IMR-90 (cell line): ENCODE measurements around the gene NR1D1. TPM values are rescaled to one million over a fixed set of nuclear protein-coding genes. Genes with fewer than 3 reads are reported as not detected.

ENCODE experiments used
- ATAC-seq: fragments of 200-7000 bp; cut with Tn5 transposase; 2 replicates; pipeline ENCODE4 v1.9.1; 2020; ENCODE audit warnings: low read depth, mild to moderate bottlenecking, moderate library complexity
- BruUV-seq: library from RNA; stranded (reverse); fragments of 400-500 nt; replicated peaks from 2 replicates; lab custom pipeline; 2021; lab: Mats Ljungman, UMichigan
- CTCF ChIA-PET: fragments of 300-600 bp; formaldehyde crosslinking; extraction: SDS; loops from one replicate; lab custom pipeline; 2021; ENCODE audit warnings: antibody characterized with exemption; lab: Yijun Ruan, JAX
- POLR2A ChIA-PET: fragments of 300-600 bp; sonication (Branson Sonifier 250); formaldehyde crosslinking; loops from one replicate; lab custom pipeline; 2022; ENCODE audit warnings: antibody characterized with exemption; ENCODE audit not compliant: unreplicated experiment; lab: Charles Lee
- DNase-seq: peaks from one replicate; pipeline ENCODE4 v3.0.0; 2013
- H2AFZ ChIP-seq: replicated peaks from 2 replicates; pipeline ENCODE3; 2013; ENCODE audit warnings: low read length, mild to moderate bottlenecking; ENCODE audit not compliant: poor library complexity
- H2AK5ac ChIP-seq: 2 replicates; pipeline ENCODE4 v1.6.1; 2013; ENCODE audit warnings: low read depth, low read length, inconsistent platforms
- H2AK9ac ChIP-seq: replicated peaks from 2 replicates; pipeline ENCODE3; 2013; ENCODE audit warnings: mild to moderate bottlenecking, low read depth, low read length, moderate library complexity; ENCODE audit not compliant: poor library complexity
- H2BK120ac ChIP-seq: 2 replicates; pipeline ENCODE4 v1.6.1; 2013; ENCODE audit warnings: low read depth, low read length, inconsistent platforms
- H2BK15ac ChIP-seq: 3 replicates; pipeline ENCODE4 v1.6.1; 2013; ENCODE audit warnings: low read depth, low read length, inconsistent platforms
- H2BK20ac ChIP-seq: 2 replicates; pipeline ENCODE4 v1.6.1; 2013; ENCODE audit warnings: low read depth, mild to moderate bottlenecking, inconsistent platforms, low read length, moderate library complexity
- H2BK5ac ChIP-seq: 2 replicates; pipeline ENCODE4 v1.6.1; 2013; ENCODE audit warnings: mild to moderate bottlenecking, low read depth, low read length, inconsistent platforms; ENCODE audit not compliant: poor library complexity, severe bottlenecking
- H3K14ac ChIP-seq: replicated peaks from 2 replicates; pipeline ENCODE4 v1.6.1; 2013; ENCODE audit warnings: low read depth, low read length, inconsistent platforms
- H3K18ac ChIP-seq: 2 replicates; pipeline ENCODE4 v1.6.1; 2013; ENCODE audit warnings: low read depth, low read length, control low read depth
- H3K23ac ChIP-seq: 2 replicates; pipeline ENCODE4 v1.6.1; 2013; ENCODE audit warnings: low read depth, low read length, inconsistent platforms
- H3K27ac ChIP-seq: 2 replicates; pipeline ENCODE4 v1.5.1; 2013; ENCODE audit warnings: mild to moderate bottlenecking, control low read depth, low read length; ENCODE audit not compliant: insufficient read depth
- H3K27me3 ChIP-seq: 2 replicates; pipeline ENCODE4 v1.6.1; 2013; ENCODE audit warnings: low read length; ENCODE audit not compliant: control insufficient read depth, insufficient read depth
- H3K36me3 ChIP-seq: 2 replicates; pipeline ENCODE4 v1.6.1; 2013; ENCODE audit warnings: low read length, mixed read lengths; ENCODE audit not compliant: control insufficient read depth, insufficient read depth
- H3K4ac ChIP-seq: 2 replicates; pipeline ENCODE4 v1.6.1; 2013; ENCODE audit warnings: low read depth, low read length, inconsistent platforms
- H3K4me1 ChIP-seq: 2 replicates; pipeline ENCODE4 v1.6.1; 2013; ENCODE audit warnings: low read length, mixed read lengths; ENCODE audit not compliant: control insufficient read depth, insufficient read depth
- H3K4me2 ChIP-seq: 2 replicates; pipeline ENCODE4 v1.6.1; 2013; ENCODE audit warnings: low read depth, mild to moderate bottlenecking, control low read depth, low read length, moderate library complexity
- H3K4me3 ChIP-seq: 2 replicates; pipeline ENCODE4 v1.5.1; 2013; ENCODE audit warnings: low read depth, mild to moderate bottlenecking, control low read depth, low read length, moderate library complexity; ENCODE audit not compliant: insufficient read depth
- H3K56ac ChIP-seq: 2 replicates; pipeline ENCODE4 v1.6.1; 2013; ENCODE audit warnings: low read length, inconsistent platforms; ENCODE audit not compliant: insufficient read depth; ENCODE audit errors: extremely low read depth
- H3K79me1 ChIP-seq, 2 experiments: 2 replicates each; pipeline ENCODE4 v1.6.1; 2013; ENCODE audit warnings: low read length in 2 of 2, inconsistent platforms in 1 of 2, low read depth in 1 of 2
- H3K9ac ChIP-seq: 2 replicates; pipeline ENCODE4 v1.6.1; 2013; ENCODE audit warnings: low read depth, low read length, control low read depth
- H3K9me1 ChIP-seq: 2 replicates; pipeline ENCODE4 v1.6.1; 2013; ENCODE audit warnings: low read length, inconsistent platforms; ENCODE audit not compliant: insufficient read depth
- H3K9me3 ChIP-seq: 2 replicates; pipeline ENCODE4 v1.6.1; 2013; ENCODE audit warnings: low read length; ENCODE audit not compliant: control insufficient read depth, insufficient read depth
- H4K20me1 ChIP-seq: 2 replicates; pipeline ENCODE4 v1.6.1; 2013; ENCODE audit warnings: low read length, inconsistent platforms; ENCODE audit not compliant: insufficient read depth
- H4K5ac ChIP-seq: 2 replicates; pipeline ENCODE4 v1.6.1; 2013; ENCODE audit warnings: mild to moderate bottlenecking, low read depth, low read length, control low read depth
- H4K8ac ChIP-seq, 2 experiments: 2 replicates each; pipeline ENCODE4 v1.6.1; 2013; ENCODE audit warnings: low read depth in 2 of 2, low read length in 2 of 2, control low read depth in 1 of 2, inconsistent platforms in 1 of 2
- H4K91ac ChIP-seq: 2 replicates; pipeline ENCODE4 v1.6.1; 2013; ENCODE audit warnings: low read depth, low read length, inconsistent platforms; ENCODE audit not compliant: insufficient read depth
- BHLHE40 ChIP-seq: fragments of 150-350 bp; IDR thresholded peaks from 2 replicates; pipeline ENCODE4 v1.6.1; 2016; ENCODE audit warnings: mild to moderate bottlenecking, low read depth, low read length
- CEBPB ChIP-seq: IDR thresholded peaks from 2 replicates; pipeline ENCODE4 v1.6.1; 2012; ENCODE audit warnings: low read depth, low read length, improper control_type of control experiment
- CHD1 ChIP-seq: IDR thresholded peaks from 2 replicates; pipeline ENCODE4 v1.6.1; 2012; ENCODE audit warnings: low read depth, low read length, improper control_type of control experiment
- FOS ChIP-seq: fragments of 150-350 bp; IDR thresholded peaks from 2 replicates; pipeline ENCODE4 v1.6.1; 2016; ENCODE audit warnings: low read depth, low read length
- MAFK ChIP-seq: IDR thresholded peaks from 2 replicates; pipeline ENCODE4 v1.6.1; 2012; ENCODE audit warnings: low read depth, low read length, improper control_type of control experiment
- MAZ ChIP-seq: IDR thresholded peaks from 2 replicates; pipeline ENCODE4 v1.6.1; 2012; ENCODE audit warnings: low read depth, mild to moderate bottlenecking, low read length, improper control_type of control experiment, moderate library complexity, borderline replicate concordance
- MXI1 ChIP-seq: IDR thresholded peaks from 2 replicates; pipeline ENCODE4 v1.6.1; 2012; ENCODE audit warnings: low read depth, mild to moderate bottlenecking, low read length, moderate library complexity, borderline replicate concordance
- NFE2L2 ChIP-seq: fragments of 150-350 bp; IDR thresholded peaks from 2 replicates; pipeline ENCODE4 v1.6.1; 2016; ENCODE audit warnings: low read depth, mild to moderate bottlenecking, low read length
- RAD21 ChIP-seq: IDR thresholded peaks from 2 replicates; pipeline ENCODE4 v1.6.1; 2012; ENCODE audit warnings: low read length, improper control_type of control experiment
- RCOR1 ChIP-seq: IDR thresholded peaks from 2 replicates; pipeline ENCODE4 v1.6.1; 2012; ENCODE audit warnings: mild to moderate bottlenecking, low read length, improper control_type of control experiment; ENCODE audit not compliant: insufficient replicate concordance
- WGBS, 2 experiments: methylation state at CpG; one replicate each; pipeline versions ENCODE4 v1.1.5 to v1.1.7; 2013; ENCODE audit warnings: missing lambda C conversion rate in 2 of 2; ENCODE audit not compliant: insufficient read length in 1 of 2; ENCODE audit errors: extremely low coverage in 2 of 2; 5-methylcytosine and 5-hydroxymethylcytosine counted together
- dilution Hi-C: fragments of 300-500 bp; cut with HindIII; formaldehyde crosslinking; loops from one replicate; pipeline ENCODE4 v1.14.3; 2018; ENCODE audit warnings: low sequenced_read_pairs; ENCODE audit not compliant: unreplicated experiment
- in situ Hi-C: fragments of 300-500 bp; cut with MboI; formaldehyde crosslinking; loops from 3 replicates; pipeline ENCODE4 v1.14.3; 2019; ENCODE audit warnings: low sequenced_read_pairs, inconsistent platforms, mixed read lengths
- intact Hi-C: fragments of 100-400 bp; cut with micrococcal nuclease; formaldehyde crosslinking; loops from 2 replicates; pipeline ENCODE4 v1.10.0; 2022
- polyA plus RNA-seq, 3 experiments: library from polyadenylated mRNA; depleted of rRNA; stranded (reverse); fragments of >200 nt; gene quantifications; 2 replicates each; pipeline ENCODE4 v1.2.3, GENCODE V29; 2012; ENCODE audit warnings: low replicate concordance in 1 of 3
- total RNA-seq: library from RNA; depleted of rRNA; stranded (reverse); fragments of >200 nt; gene quantifications from 2 replicates; pipeline ENCODE4 v1.2.3, GENCODE V29; 2012
- TF ChIP-seq, protein P1 (sequence below): conservative IDR thresholded peaks from 2 replicates; pipeline ENCODE4 v1.5.1; 2012; ENCODE audit warnings: mild to moderate bottlenecking, low read depth, low read length, improper control_type of control experiment
- TF ChIP-seq, protein P2 (sequence below): fragments of 150-350 bp; IDR thresholded peaks from 2 replicates; pipeline ENCODE4 v1.6.1; 2017; ENCODE audit warnings: mild to moderate bottlenecking, antibody characterized with exemption, low read length, low read depth
- TF ChIP-seq, protein P3 (sequence below): fragments of 150-350 bp; IDR thresholded peaks from 2 replicates; pipeline ENCODE4 v1.6.1; 2016; ENCODE audit warnings: low read depth, mild to moderate bottlenecking, low read length, moderate library complexity, borderline replicate concordance

Gene NR1D1
- total and polyA plus RNA-seq, 2 of the 4 experiments (the other 2 are of a cell fraction), result 0.36 to 7.2 TPM

DNA sequence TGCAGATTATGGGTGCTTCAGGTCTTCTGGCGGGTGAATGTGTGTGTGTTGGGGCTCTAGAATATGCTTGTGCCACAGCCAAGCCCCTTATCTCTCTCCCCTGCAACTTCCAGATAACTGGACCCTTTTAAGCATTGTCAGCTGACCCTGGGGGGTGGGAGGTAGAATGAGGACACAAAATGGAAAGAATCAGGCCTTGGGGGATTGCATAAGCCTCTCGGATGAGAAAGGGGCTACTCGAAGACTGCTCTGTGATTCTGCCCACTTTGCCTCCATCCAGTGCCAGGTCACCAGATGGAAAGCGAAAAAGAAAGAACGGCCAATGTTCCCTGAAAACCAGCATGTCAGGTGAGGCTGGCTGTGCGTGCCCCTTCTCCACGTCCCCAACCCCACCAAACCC is 23.8 kb downstream of the NR1D1 start:
- Histone ChIP-seq H2BK15ac (no peak overlapping the region), H3K14ac (no peak overlapping the region), H4K91ac (no peak overlapping the region), H2AK5ac (no peak overlapping the region), H3K56ac (no peak overlapping the region), H3K9me1 (peaks cover 6% of the 10 kb centered on the region), H4K8ac (no peak overlapping the region), H3K36me3 (peaks cover 23% of the 10 kb centered on the region), H4K20me1 (peaks cover 23% of the 10 kb centered on the region), H3K18ac (no peak overlapping the region), H3K79me1 (peaks cover 10 to 60% of the 10 kb centered on the region in 2 experiments), H3K23ac (no peak overlapping the region), H3K9me3 (no peaks in the 10 kb centered on the region), H3K27ac (no peak overlapping the region), H2BK120ac (no peak overlapping the region), H3K4me3 (no peak overlapping the region), H3K4ac (no peak overlapping the region), H2BK20ac (no peak overlapping the region), H2BK5ac (no peak overlapping the region), H4K5ac (no peak overlapping the region), H3K27me3 (no peaks in the 10 kb centered on the region), H3K4me1 (peaks cover 19% of the 10 kb centered on the region), H2AK9ac (no peak overlapping the region), H3K9ac (no peak overlapping the region), H2AFZ (no peak overlapping the region), H3K4me2 (no peak overlapping the region)
- intact Hi-C loops, result no loop called here
- in situ Hi-C loops, result no loop called here
- BruUV-seq, result no TSS peak
- dilution Hi-C loops, result no loop called here
- TF ChIP-seq, protein P1, sequence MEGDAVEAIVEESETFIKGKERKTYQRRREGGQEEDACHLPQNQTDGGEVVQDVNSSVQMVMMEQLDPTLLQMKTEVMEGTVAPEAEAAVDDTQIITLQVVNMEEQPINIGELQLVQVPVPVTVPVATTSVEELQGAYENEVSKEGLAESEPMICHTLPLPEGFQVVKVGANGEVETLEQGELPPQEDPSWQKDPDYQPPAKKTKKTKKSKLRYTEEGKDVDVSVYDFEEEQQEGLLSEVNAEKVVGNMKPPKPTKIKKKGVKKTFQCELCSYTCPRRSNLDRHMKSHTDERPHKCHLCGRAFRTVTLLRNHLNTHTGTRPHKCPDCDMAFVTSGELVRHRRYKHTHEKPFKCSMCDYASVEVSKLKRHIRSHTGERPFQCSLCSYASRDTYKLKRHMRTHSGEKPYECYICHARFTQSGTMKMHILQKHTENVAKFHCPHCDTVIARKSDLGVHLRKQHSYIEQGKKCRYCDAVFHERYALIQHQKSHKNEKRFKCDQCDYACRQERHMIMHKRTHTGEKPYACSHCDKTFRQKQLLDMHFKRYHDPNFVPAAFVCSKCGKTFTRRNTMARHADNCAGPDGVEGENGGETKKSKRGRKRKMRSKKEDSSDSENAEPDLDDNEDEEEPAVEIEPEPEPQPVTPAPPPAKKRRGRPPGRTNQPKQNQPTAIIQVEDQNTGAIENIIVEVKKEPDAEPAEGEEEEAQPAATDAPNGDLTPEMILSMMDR, result no peak
- TF ChIP-seq MAFK, result no peak
- no peak for TF ChIP-seq RCOR1
- no peak for TF ChIP-seq BHLHE40
- TF ChIP-seq, protein P2, sequence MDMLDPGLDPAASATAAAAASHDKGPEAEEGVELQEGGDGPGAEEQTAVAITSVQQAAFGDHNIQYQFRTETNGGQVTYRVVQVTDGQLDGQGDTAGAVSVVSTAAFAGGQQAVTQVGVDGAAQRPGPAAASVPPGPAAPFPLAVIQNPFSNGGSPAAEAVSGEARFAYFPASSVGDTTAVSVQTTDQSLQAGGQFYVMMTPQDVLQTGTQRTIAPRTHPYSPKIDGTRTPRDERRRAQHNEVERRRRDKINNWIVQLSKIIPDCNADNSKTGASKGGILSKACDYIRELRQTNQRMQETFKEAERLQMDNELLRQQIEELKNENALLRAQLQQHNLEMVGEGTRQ, result no peak
- TF ChIP-seq, protein P3, sequence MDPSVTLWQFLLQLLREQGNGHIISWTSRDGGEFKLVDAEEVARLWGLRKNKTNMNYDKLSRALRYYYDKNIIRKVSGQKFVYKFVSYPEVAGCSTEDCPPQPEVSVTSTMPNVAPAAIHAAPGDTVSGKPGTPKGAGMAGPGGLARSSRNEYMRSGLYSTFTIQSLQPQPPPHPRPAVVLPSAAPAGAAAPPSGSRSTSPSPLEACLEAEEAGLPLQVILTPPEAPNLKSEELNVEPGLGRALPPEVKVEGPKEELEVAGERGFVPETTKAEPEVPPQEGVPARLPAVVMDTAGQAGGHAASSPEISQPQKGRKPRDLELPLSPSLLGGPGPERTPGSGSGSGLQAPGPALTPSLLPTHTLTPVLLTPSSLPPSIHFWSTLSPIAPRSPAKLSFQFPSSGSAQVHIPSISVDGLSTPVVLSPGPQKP, result no peak
- no peak for TF ChIP-seq FOS
- no peak for TF ChIP-seq NFE2L2
- TF ChIP-seq RAD21, result no peak
- TF ChIP-seq MAZ, result no peak
- TF ChIP-seq CEBPB, result no peak
- TF ChIP-seq MXI1, result no peak
- no peak for TF ChIP-seq CHD1
- DNase-seq (no peak), ATAC-seq (no peak)
- ChIA-PET CTCF (interaction anchor here (2.2 to 3.0 kb wide), 2 partner anchors 11 to 23 kb away, joined by 11 to 24 read pairs; partner anchors contain the start of gene MED24), POLR2A (no interaction called here)
- WGBS, 2 experiments, result 64% methylated on average over 2 of the region's 7 CpGs; no CpG with 5 or more reads in 1 of the 2 experiments
